WTC11 (cell line): ENCODE data around the gene SURF1. TPM values are rescaled to one million over a fixed set of nuclear protein-coding genes. Genes with fewer than 3 reads are reported as not detected.

Experiments used
- ATAC-seq: fragments of 200-7000 bp; cut with Tn5 transposase; 2 replicates; pipeline ENCODE4 v1.10.0; 2021; ENCODE audit warnings: mild to moderate bottlenecking, moderate library complexity
- CTCF ChIA-PET: fragments of 300-600 bp; sonication (Branson Sonifier 250); formaldehyde crosslinking; loops from one replicate; lab custom pipeline; 2021; ENCODE audit warnings: antibody characterized with exemption; lab: Charles Lee
- POLR2A ChIA-PET: fragments of 350-600 bp; sonication (Branson Sonifier 250); formaldehyde crosslinking; loops from one replicate; lab custom pipeline; 2021; ENCODE audit warnings: antibody characterized with exemption; lab: Charles Lee
- DNase-seq: peaks from one replicate; pipeline ENCODE4 v3.0.0; 2021; ENCODE audit warnings: low spot score
- H3K27ac Mint-ChIP-seq: 2 replicates; pipeline ENCODE4 v1.8.0; 2021; ENCODE audit warnings: mixed read lengths
- H3K27me3 Mint-ChIP-seq: 2 replicates; pipeline ENCODE4 v1.8.0; 2021; ENCODE audit warnings: low read depth, mild to moderate bottlenecking, moderate library complexity, mixed read lengths
- H3K36me3 Mint-ChIP-seq: 2 replicates; pipeline ENCODE4 v1.8.0; 2021; ENCODE audit warnings: mixed read lengths
- H3K4me1 Mint-ChIP-seq: 2 replicates; pipeline ENCODE4 v1.8.0; 2022; ENCODE audit warnings: mixed read lengths
- H3K4me3 Mint-ChIP-seq: 2 replicates; pipeline ENCODE4 v1.8.0; 2021; ENCODE audit warnings: mild to moderate bottlenecking, moderate library complexity, mixed read lengths
- H3K9me3 Mint-ChIP-seq: 2 replicates; pipeline ENCODE4 v1.8.0; 2021; ENCODE audit warnings: mixed read lengths
- ATF1 ChIP-seq: sonication (generic); formaldehyde crosslinking; IDR thresholded peaks from 2 replicates; pipeline ENCODE4 v1.8.1; 2023; ENCODE audit warnings: mild to moderate bottlenecking, moderate library complexity, missing genetic modification reagents
- CTCF ChIP-seq: fragments of 200-600 bp; IDR thresholded peaks from 2 replicates; pipeline ENCODE4 v1.8.0; 2022; ENCODE audit warnings: antibody characterized with exemption
- FOXK1 ChIP-seq: sonication (generic); formaldehyde crosslinking; IDR thresholded peaks from 2 replicates; pipeline ENCODE4 v1.8.0; 2022; ENCODE audit warnings: mild to moderate bottlenecking, moderate library complexity, missing genetic modification reagents
- FOXP4 ChIP-seq: sonication (generic); formaldehyde crosslinking; IDR thresholded peaks from 2 replicates; pipeline ENCODE4 v1.8.0; 2022; ENCODE audit warnings: mild to moderate bottlenecking, missing genetic modification reagents
- JUN ChIP-seq: sonication (generic); formaldehyde crosslinking; IDR thresholded peaks from 2 replicates; pipeline ENCODE4 v1.8.0; 2023; ENCODE audit warnings: mild to moderate bottlenecking, missing genetic modification reagents
- MAX ChIP-seq: sonication (generic); formaldehyde crosslinking; IDR thresholded peaks from 2 replicates; pipeline ENCODE4 v1.8.0; 2022; ENCODE audit warnings: mild to moderate bottlenecking, missing genetic modification reagents
- MLX ChIP-seq: sonication (generic); formaldehyde crosslinking; IDR thresholded peaks from 2 replicates; pipeline ENCODE4 v1.8.1; 2023; ENCODE audit warnings: mild to moderate bottlenecking, missing genetic modification reagents, moderate library complexity
- NR2C2 ChIP-seq: sonication (generic); formaldehyde crosslinking; IDR thresholded peaks from 2 replicates; pipeline ENCODE4 v1.8.0; 2022; ENCODE audit warnings: mild to moderate bottlenecking, missing genetic modification reagents
- RELA ChIP-seq: sonication (generic); formaldehyde crosslinking; IDR thresholded peaks from 2 replicates; pipeline ENCODE4 v1.8.1; 2022; ENCODE audit warnings: missing genetic modification reagents, mild to moderate bottlenecking, borderline replicate concordance
- SP1 ChIP-seq: sonication (generic); formaldehyde crosslinking; conservative IDR thresholded peaks from 2 replicates; pipeline ENCODE4 v1.8.1; 2022; ENCODE audit warnings: missing genetic modification reagents
- TCF7 ChIP-seq: sonication (generic); formaldehyde crosslinking; IDR thresholded peaks from 2 replicates; pipeline ENCODE4 v1.8.0; 2022; ENCODE audit warnings: mild to moderate bottlenecking, low read depth, missing genetic modification reagents, moderate library complexity
- ZMAT4 ChIP-seq: fragments of 250-450 bp; sonication (Bioruptor Pico); IDR thresholded peaks from 2 replicates; pipeline ENCODE4 v1.9.0; 2021; ENCODE audit warnings: mild to moderate bottlenecking
- ZNF219 ChIP-seq: sonication (generic); formaldehyde crosslinking; IDR thresholded peaks from 2 replicates; pipeline ENCODE4 v1.8.0; 2023; ENCODE audit warnings: missing genetic modification reagents, mild to moderate bottlenecking, borderline replicate concordance
- ZNF396 ChIP-seq: fragments of 250-450 bp; sonication (Bioruptor Pico); IDR thresholded peaks from 2 replicates; pipeline ENCODE4 v1.8.0; 2021; ENCODE audit warnings: mild to moderate bottlenecking, moderate library complexity, borderline replicate concordance
- ZNF532 ChIP-seq: fragments of 250-450 bp; sonication (Bioruptor Pico); IDR thresholded peaks from 2 replicates; pipeline ENCODE4 v1.9.0; 2021; ENCODE audit warnings: mild to moderate bottlenecking, borderline replicate concordance
- ZSCAN18 ChIP-seq: fragments of 250-450 bp; sonication (Bioruptor Pico); IDR thresholded peaks from 2 replicates; pipeline ENCODE4 v2.1.2; 2022; ENCODE audit warnings: mild to moderate bottlenecking, moderate library complexity
- total RNA-seq: library from RNA; stranded (reverse); gene quantifications from 3 replicates; pipeline ENCODE4 v1.2.3, GENCODE V29; 2021

SURF1 gene
- total RNA-seq, 1 experiment from 2014 or later = 33.3 TPM

GRCh38 chr9:133367221-133367620 is 10.9 kb upstream of the SURF1 start:
- ATAC-seq = no peak
- Mint-ChIP-seq H3K27ac (no peak overlapping the region), H3K27me3 (no peaks in the 10 kb centered on the region)
- DNase-seq = no peak
- TF ChIP-seq JUN (no peak), TCF7 (CRISPR knock-in tag) (no peak), ZMAT4 (no peak), SP1 (CRISPR knock-in tag) (no peak), ATF1 (no peak), RELA (CRISPR knock-in tag) (no peak), ZNF532 (CRISPR knock-in tag) (no peak), ZNF396 (CRISPR knock-in tag) (no peak), ZSCAN18 (CRISPR knock-in tag) (no peak), FOXK1 (CRISPR knock-in tag) (no peak), ZNF219 (CRISPR knock-in tag) (no peak), CTCF (no peak), FOXP4 (CRISPR knock-in tag) (no peak)
- TF ChIP-seq, all 79 proteins: peak for 0
- Mint-ChIP-seq H3K4me1 (0 out of 2 replicates have a peak, but pooled peaks cover 2% of the 10 kb centered on the region), H3K36me3 (peaks cover 61% of the 10 kb centered on the region), H3K9me3 (no peaks in the 10 kb centered on the region), H3K4me3 (no peak overlapping the region)
- ChIA-PET POLR2A (no interaction called here), CTCF (interaction anchor here (1.0 to 2.5 kb wide), 3 partner anchors 11 to 33 kb away, joined by 3 to 7 read pairs (median 6); partner anchors contain the start of genes SURF1 and SURF2)

GRCh38 chr9:133366435-133366834 is 10.1 kb upstream of the SURF1 start:
- peaks cover 64% of the 10 kb centered on the region for H3K36me3 Mint-ChIP-seq
- POLR2A ChIA-PET = no interaction called here
- no peak for TF ChIP-seq FOXP4 (CRISPR knock-in tag)
- TF ChIP-seq MAX (CRISPR knock-in tag) = no peak
- no peak for TF ChIP-seq MLX
- no peak for TF ChIP-seq NR2C2 (CRISPR knock-in tag)
- TF ChIP-seq, all 79 proteins: peak for 0
- ATAC-seq = no peak
- Mint-ChIP-seq H3K9me3 (no peaks in the 10 kb centered on the region), H3K27ac (no peak overlapping the region), H3K4me1 (0 out of 2 replicates have a peak, but pooled peaks cover under 1% of the 10 kb centered on the region), H3K4me3 (no peak overlapping the region), H3K27me3 (no peaks in the 10 kb centered on the region)
- CTCF ChIA-PET = interaction anchor here (0.9 to 2.5 kb wide), 4 partner anchors 10 to 120 kb away, joined by 3 to 7 read pairs (median 4); partner anchors contain the start of genes SURF1 and SURF2
- DNase-seq = no peak
